ENCODE data around the gene SSRP1.

GRCh38 chr11:57325735-57326048 is 10.0 kb downstream of the SSRP1 start:
- TF ChIP-seq CTCF (IDR thresholded peaks at IDR 0.05) = no peak
- TF ChIP-seq EZH2phosphoT487 (IDR thresholded peaks at IDR 0.05) = no peak
- TF ChIP-seq EZH2 (IDR thresholded peaks at IDR 0.05) = no peak
